Uterus (tissue), 4 donors: ENCODE data around the gene ZIC4. TPM values are rescaled to one million over a fixed set of nuclear protein-coding genes. Genes with fewer than 3 reads are reported as not detected.

Source experiments
- DNase-seq, 2 donors: peaks; one replicate each; pipeline ENCODE4 v3.0.0-alpha.2; 2019 to 2020
- H3K27ac ChIP-seq, 2 donors: fragments of 200-600 bp; sonication (generic); 1 replicate in 1 of 2; 2 replicates in 1 of 2; pipeline ENCODE4 v1.5.1; 2016 to 2018
- H3K27me3 ChIP-seq, 2 donors: fragments of 200-600 bp; sonication (generic); one replicate each; pipeline ENCODE4 v1.5.1; 2018 to 2019; ENCODE audit warnings: control low read depth in 1 of 2
- H3K36me3 ChIP-seq, 2 donors: fragments of 200-600 bp; sonication (generic); one replicate each; pipeline ENCODE4 v1.5.1; 2019; ENCODE audit warnings: control low read depth in 1 of 2
- H3K4me1 ChIP-seq, 2 donors: fragments of 200-600 bp; sonication (generic); one replicate each; pipeline ENCODE4 v1.5.1; 2018 to 2019; ENCODE audit warnings: control low read depth in 1 of 2
- H3K4me3 ChIP-seq, 2 donors: fragments of 200-600 bp; sonication (generic); 1 replicate in 1 of 2; 2 replicates in 1 of 2; pipeline ENCODE4 v1.5.1; 2018 to 2019; ENCODE audit warnings: mild to moderate bottlenecking in 1 of 2
- H3K9me3 ChIP-seq, 2 donors: fragments of 200-600 bp; sonication (generic); one replicate each; pipeline ENCODE4 v1.5.1; 2019; ENCODE audit warnings: control low read depth in 1 of 2
- POLR2A ChIP-seq, 2 donors: fragments of 450-650 bp; IDR thresholded peaks; one replicate each; pipeline ENCODE4 v1.6.1; 2016; ENCODE audit warnings: antibody characterized with exemption in 2 of 2, mild to moderate bottlenecking in 1 of 2, moderate library complexity in 1 of 2
- intact Hi-C: fragments of 100-400 bp; cut with DNase I; formaldehyde crosslinking; loops from one replicate; pipeline ENCODE4 v1.15.1; 2023; ENCODE audit warnings: low total_unique reads
- total RNA-seq, 4 donors: library from RNA; depleted of rRNA in 3 of 4; stranded (reverse); fragments of >200 nt in 3 of 4; gene quantifications; one replicate each; pipeline versions ENCODE4 v1.1.0 to v1.2.4, GENCODE V29; 2014 to 2023
- TF ChIP-seq, protein P1 (sequence below), 4 experiments: fragments of 200-600 bp in 2 of 4; fragments of 450-650 bp in 2 of 4; sonication (generic) in 2 of 4; IDR thresholded peaks; one replicate each; pipeline ENCODE4 v1.5.1; 2016 to 2019; ENCODE audit warnings: antibody characterized with exemption in 4 of 4, mild to moderate bottlenecking in 2 of 4, moderate library complexity in 1 of 4
- donor health status: DM: yes; HTN: yes; CAD: no.

ZIC4 gene
- total RNA-seq, 4 donors from 2014 or later, result not detected

DNA sequence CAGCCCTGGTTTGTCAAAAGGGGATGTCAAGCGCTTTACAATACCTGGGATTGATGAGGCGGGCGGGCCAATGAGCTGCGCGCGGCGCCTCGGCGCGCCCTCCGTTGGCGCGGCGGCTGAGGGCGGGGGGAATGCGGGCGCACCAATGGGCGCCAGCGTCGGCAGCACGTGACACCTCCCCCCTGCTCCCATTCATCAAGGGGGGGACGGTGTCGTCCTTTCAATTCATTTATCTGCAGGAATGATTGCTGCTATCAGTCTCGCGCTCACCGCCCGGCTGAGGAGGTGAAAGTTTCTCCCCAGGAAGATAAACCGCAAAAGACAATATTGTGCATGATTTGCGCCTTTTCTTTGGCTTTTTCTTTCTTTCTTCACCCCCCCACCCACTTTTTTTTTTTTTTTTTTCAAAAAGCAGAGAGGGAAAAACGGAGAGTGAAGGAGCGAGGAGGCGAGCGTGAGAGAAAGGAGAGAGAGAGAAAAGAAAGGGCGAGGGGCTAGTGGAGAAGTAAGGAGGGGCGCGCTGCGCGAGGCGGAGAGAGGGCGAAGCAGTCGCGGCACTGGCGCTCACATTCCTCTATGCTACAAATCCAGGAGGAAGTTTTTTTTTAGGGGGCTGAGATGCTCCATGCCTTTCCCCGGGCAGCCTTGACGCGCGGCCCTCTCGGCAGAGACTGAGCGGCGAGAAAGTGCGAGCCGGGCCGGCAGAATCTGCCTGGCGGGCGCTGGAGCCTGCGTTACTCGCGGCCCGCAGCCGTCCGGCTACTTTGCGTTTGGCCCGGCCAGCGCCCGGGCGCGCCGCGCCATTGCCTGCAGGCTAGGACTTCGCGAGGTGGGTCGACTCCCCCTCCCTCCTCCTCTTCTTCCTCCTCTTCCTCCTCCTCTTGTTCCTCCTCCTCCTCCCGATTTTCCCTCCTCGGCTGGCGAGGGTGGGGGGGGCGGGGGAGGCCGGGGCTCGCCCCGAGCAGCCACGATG, 3.1 kb upstream of the ZIC4 start, which contains the start of gene ZIC1:
Gene ZIC1 (plus strand): TSS at position 223 of the 973 bp plus-strand sequence. CDS start 748 bp downstream, at position 971.
- Histone ChIP-seq H3K4me3 (peak within 1 kb of the TSS in 1 of 2 donors; percentile 17), H3K36me3 (no peaks in the 10 kb centered on the region), H3K4me1 (peaks cover 0 to 15% of the 10 kb centered on the region in 2 donors), H3K9me3 (no peaks in the 10 kb centered on the region), H3K27me3 (peaks cover 34 to 97% of the 10 kb centered on the region in 2 donors), H3K27ac (no peak within 1 kb of the TSS)
- intact Hi-C loops, result no loop called here
- no peak for DNase-seq
- no peak for TF ChIP-seq POLR2A (IDR thresholded peaks at IDR 0.05)
- TF ChIP-seq, protein P1, sequence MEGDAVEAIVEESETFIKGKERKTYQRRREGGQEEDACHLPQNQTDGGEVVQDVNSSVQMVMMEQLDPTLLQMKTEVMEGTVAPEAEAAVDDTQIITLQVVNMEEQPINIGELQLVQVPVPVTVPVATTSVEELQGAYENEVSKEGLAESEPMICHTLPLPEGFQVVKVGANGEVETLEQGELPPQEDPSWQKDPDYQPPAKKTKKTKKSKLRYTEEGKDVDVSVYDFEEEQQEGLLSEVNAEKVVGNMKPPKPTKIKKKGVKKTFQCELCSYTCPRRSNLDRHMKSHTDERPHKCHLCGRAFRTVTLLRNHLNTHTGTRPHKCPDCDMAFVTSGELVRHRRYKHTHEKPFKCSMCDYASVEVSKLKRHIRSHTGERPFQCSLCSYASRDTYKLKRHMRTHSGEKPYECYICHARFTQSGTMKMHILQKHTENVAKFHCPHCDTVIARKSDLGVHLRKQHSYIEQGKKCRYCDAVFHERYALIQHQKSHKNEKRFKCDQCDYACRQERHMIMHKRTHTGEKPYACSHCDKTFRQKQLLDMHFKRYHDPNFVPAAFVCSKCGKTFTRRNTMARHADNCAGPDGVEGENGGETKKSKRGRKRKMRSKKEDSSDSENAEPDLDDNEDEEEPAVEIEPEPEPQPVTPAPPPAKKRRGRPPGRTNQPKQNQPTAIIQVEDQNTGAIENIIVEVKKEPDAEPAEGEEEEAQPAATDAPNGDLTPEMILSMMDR (IDR thresholded peaks at IDR 0.05), result no peak

DNA sequence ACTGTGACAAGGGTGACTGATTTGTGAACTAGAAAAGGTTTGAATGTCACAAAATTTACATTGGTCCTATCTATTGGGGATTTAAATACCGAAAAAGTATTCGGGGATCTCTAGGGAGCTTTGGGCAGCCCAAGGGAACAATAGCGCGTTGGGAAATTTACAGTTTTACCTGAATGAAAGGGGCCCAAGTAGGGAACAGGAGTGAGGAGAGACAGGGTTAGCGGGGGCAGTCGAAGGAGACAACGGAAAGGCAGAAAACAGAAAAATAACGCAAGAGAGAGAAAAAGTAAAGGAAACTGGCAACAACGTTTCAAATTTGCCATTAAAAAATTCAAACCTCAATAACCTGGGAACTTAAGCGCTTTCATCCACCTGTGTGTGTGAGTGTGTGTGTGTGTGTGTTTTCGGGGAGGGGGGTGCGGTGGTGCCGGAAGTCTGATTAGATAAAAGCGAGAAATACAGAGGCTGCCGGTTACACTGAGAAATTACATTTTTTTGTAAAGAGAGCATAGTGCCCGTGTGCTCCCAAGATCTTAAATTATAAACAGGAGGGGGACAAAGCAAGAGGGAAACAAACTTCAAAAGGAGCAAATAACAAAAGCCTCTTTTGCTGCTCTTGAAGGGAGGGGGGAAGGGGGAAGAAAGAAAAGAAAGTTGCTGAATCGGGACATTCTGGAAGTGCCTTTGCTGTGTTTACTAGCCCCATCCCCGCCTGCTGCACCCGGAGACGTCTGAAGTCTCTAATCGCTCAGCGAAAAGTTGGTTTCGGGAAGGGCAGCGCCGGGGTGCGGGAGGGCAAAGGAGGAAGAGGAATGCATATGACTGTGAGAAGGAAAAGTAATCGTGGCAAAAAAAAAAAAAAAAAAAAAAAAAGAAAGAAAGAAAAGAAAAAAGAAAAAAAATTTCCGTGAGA, 2.1 kb upstream of the ZIC4 start:
- Histone ChIP-seq H3K27ac (no peak overlapping the region), H3K4me1 (peaks cover 0 to 15% of the 10 kb centered on the region in 2 donors), H3K36me3 (no peaks in the 10 kb centered on the region), H3K9me3 (no peaks in the 10 kb centered on the region), H3K27me3 (peaks cover 29 to 89% of the 10 kb centered on the region in 2 donors), H3K4me3 (no peak overlapping the region)
- intact Hi-C loops, result no loop called here
- TF ChIP-seq POLR2A (IDR thresholded peaks at IDR 0.05), result no peak
- TF ChIP-seq, protein P1 (IDR thresholded peaks at IDR 0.05), result no peak
- no peak for DNase-seq

DNA sequence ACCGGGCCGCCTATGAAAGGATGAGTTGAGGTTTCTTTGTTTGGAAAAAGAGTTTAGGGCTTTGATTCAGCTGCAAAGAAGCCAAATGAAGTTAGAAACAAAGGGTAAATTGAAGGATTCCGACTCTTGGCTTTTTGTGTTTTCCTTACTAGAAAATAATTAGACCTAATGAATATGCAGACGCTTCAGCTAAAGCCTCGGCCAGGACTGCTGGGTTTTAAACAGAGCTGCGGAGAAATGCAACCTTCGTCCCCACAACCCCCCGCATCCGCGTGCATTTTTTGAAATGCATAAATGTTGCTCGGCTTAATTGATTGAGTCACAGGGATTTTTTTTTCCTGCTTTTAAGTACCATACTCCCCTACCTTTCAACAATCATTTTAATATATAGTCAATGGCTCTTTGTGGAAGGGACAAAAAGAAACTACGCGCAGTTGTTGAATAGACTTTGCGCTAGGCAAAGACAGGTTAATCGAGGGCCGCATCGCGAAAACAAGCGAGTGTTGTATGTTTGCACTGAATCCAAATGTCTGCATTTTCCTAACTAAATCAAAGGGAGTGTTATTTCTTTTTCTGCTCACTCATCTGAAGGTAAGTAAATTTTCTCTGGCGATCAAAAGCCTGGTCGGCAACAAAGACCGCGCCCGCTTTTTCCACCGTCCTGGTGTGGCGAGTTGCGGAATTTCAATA, 1.3 kb upstream of the ZIC4 start:
- TF ChIP-seq, protein P1 (IDR thresholded peaks at IDR 0.05), result no peak
- TF ChIP-seq POLR2A (IDR thresholded peaks at IDR 0.05), result no peak
- intact Hi-C loops, result no loop called here
- Histone ChIP-seq H3K4me1 (peaks cover 0 to 15% of the 10 kb centered on the region in 2 donors), H3K27me3 (peaks cover 29 to 81% of the 10 kb centered on the region in 2 donors), H3K27ac (no peak overlapping the region), H3K36me3 (no peaks in the 10 kb centered on the region), H3K9me3 (no peaks in the 10 kb centered on the region), H3K4me3 (no peak overlapping the region)
- no peak for DNase-seq

DNA sequence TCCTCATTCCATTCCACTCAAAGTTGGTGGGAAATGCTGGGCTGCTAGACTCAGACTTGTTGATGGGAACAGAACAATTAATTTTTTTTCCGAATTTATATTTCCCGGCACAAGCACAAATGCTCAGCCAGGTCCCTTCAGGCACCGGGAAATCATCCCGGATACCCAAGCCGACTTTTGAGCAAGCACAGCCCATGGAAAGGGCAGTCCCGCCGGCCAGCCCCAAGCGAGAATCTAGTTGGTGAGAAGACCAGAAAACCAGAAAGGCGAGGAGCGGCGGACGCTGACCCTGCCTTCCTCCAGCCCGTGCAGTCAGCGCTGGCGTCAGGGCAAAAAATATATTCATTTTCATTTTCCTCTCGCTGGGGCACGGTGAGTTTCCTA, 763 bp upstream of the ZIC4 start:
- Histone ChIP-seq H3K4me1 (peaks cover 0 to 15% of the 10 kb centered on the region in 2 donors), H3K36me3 (no peaks in the 10 kb centered on the region), H3K4me3 (no peak overlapping the region), H3K27me3 (peaks cover 29 to 81% of the 10 kb centered on the region in 2 donors), H3K27ac (no peak overlapping the region), H3K9me3 (no peaks in the 10 kb centered on the region)
- no peak for TF ChIP-seq POLR2A (IDR thresholded peaks at IDR 0.05)
- TF ChIP-seq, protein P1 (IDR thresholded peaks at IDR 0.05), result no peak
- DNase-seq, result no peak
- intact Hi-C loops, result no loop called here
